ENCODE results near the gene NFATC2.

DNA sequence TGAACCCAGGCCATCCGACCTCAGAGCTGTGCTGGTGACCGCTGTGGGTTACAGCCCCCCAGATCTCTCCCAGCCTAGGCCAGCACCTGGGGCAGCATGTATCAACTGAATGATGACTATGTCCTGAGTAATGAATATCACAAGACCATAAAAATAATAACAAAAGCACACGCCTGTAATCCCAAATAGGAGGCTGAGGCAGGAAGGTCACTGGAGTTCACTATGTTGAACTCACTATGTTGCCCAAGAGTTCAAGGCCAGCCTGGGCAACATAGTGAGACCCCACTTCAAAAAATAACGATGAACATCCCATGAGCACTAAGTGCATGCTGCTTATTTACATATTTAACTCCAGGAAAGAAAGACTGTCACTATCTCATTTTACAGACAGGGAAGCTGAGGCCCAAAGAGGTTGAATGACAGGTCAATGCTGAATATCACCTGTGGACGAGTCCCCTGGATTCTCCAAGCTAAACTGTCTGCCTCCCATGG is 92.3 kb downstream of the NFATC2 start:
- TF ChIP-seq CREB5 (CRISPR knock-in tag; IDR thresholded peaks at IDR 0.05; ENCODE audit: low read depth) (no peak), ARNTL (CRISPR knock-in tag; IDR thresholded peaks at IDR 0.05; ENCODE audit: borderline replicate concordance, low read depth) (no peak), ZFP30 (CRISPR knock-in tag; IDR thresholded peaks at IDR 0.05) (no peak), POU6F1 (CRISPR knock-in tag; IDR thresholded peaks at IDR 0.05; ENCODE audit: borderline replicate concordance, low read depth) (no peak), ESRRG (CRISPR knock-in tag; IDR thresholded peaks at IDR 0.05) (no peak), PATZ1 (CRISPR knock-in tag; IDR thresholded peaks at IDR 0.05; ENCODE audit: borderline replicate concordance) (no peak), OSR1 (CRISPR knock-in tag; IDR thresholded peaks at IDR 0.05) (no peak), CSDC2 (CRISPR knock-in tag; IDR thresholded peaks at IDR 0.05) (no peak), RARB (CRISPR knock-in tag; IDR thresholded peaks at IDR 0.05) (no peak), ZFP3 (CRISPR knock-in tag; IDR thresholded peaks at IDR 0.05) (no peak), SNAI2 (CRISPR knock-in tag; IDR thresholded peaks at IDR 0.05) (no peak), ZNF70 (CRISPR knock-in tag; IDR thresholded peaks at IDR 0.05) (no peak)
